A673 (cell line): ENCODE results near the gene OBP2A. TPM values are rescaled to one million over a fixed set of nuclear protein-coding genes. Genes with fewer than 3 reads are reported as not detected.

Experiments
- BruUV-seq: library from RNA; stranded (reverse); fragments of 400-500 nt; replicated peaks from 2 replicates; lab custom pipeline; 2021; lab: Mats Ljungman, UMichigan
- CTCF ChIA-PET: fragments of 300-600 bp; sonication (Branson Sonifier 250); formaldehyde crosslinking; loops from one replicate; lab custom pipeline; 2022; ENCODE audit warnings: antibody characterized with exemption; lab: Charles Lee
- POLR2A ChIA-PET: fragments of 300-600 bp; sonication (Branson Sonifier 250); formaldehyde crosslinking; loops from one replicate; lab custom pipeline; 2022; ENCODE audit warnings: antibody characterized with exemption; ENCODE audit not compliant: low non-redundant PET; lab: Charles Lee
- DNase-seq: peaks from one replicate; pipeline ENCODE4 v3.0.0-alpha.2; 2015; ENCODE audit warnings: low spot score
- H3K27ac ChIP-seq: fragments of 200-600 bp; sonication (generic); 2 replicates; pipeline ENCODE4 v1.5.1; 2016; ENCODE audit warnings: mixed run types, low read depth, mild to moderate bottlenecking, mixed read lengths, antibody characterized with exemption, low read length; ENCODE audit not compliant: poor library complexity, severe bottlenecking
- H3K27me3 ChIP-seq: fragments of 200-600 bp; sonication (generic); replicated peaks from 2 replicates; pipeline ENCODE4 v1.6.1; 2017; ENCODE audit warnings: mixed run types, low read depth, mild to moderate bottlenecking, mixed read lengths, antibody characterized with exemption, low read length; ENCODE audit not compliant: insufficient read depth, poor library complexity
- H3K36me3 ChIP-seq: fragments of 200-600 bp; sonication (generic); 2 replicates; pipeline ENCODE4 v1.6.1; 2016; ENCODE audit warnings: mixed run types, mild to moderate bottlenecking, mixed read lengths, antibody characterized with exemption, low read length; ENCODE audit not compliant: insufficient read depth, poor library complexity, severe bottlenecking
- H3K4me1 ChIP-seq: fragments of 200-600 bp; sonication (generic); 2 replicates; pipeline ENCODE4 v1.6.1; 2017; ENCODE audit warnings: mixed run types, mild to moderate bottlenecking, mixed read lengths, antibody characterized with exemption, low read length; ENCODE audit not compliant: insufficient read depth, poor library complexity, severe bottlenecking
- H3K4me3 ChIP-seq: fragments of 200-600 bp; sonication (generic); 2 replicates; pipeline ENCODE4 v1.5.1; 2016; ENCODE audit warnings: low read depth, mixed run types, mild to moderate bottlenecking, mixed read lengths, low read length; ENCODE audit not compliant: poor library complexity, severe bottlenecking
- H3K9me3 ChIP-seq: fragments of 200-600 bp; sonication (generic); 2 replicates; pipeline ENCODE4 v1.6.1; 2016; ENCODE audit warnings: mixed run types, low read depth, mild to moderate bottlenecking, mixed read lengths, antibody characterized with exemption, low read length; ENCODE audit not compliant: poor library complexity, severe bottlenecking
- CTCF ChIP-seq: fragments of 300-800, 200-600 bp; sonication (generic); conservative IDR thresholded peaks from 2 replicates; pipeline ENCODE4 v1.5.1; 2017; ENCODE audit warnings: low read depth, mild to moderate bottlenecking, antibody characterized with exemption, low read length, moderate library complexity, mixed read lengths
- EZH2 ChIP-seq: fragments of 200-600 bp; sonication (generic); IDR thresholded peaks from 2 replicates; pipeline ENCODE4 v1.6.1; 2017; ENCODE audit warnings: borderline replicate concordance, low read depth, mild to moderate bottlenecking, mixed read lengths, antibody characterized with exemption, low read length; ENCODE audit not compliant: poor library complexity, severe bottlenecking
- intact Hi-C: fragments of 100-400 bp; cut with micrococcal nuclease; formaldehyde crosslinking; loops from one replicate; pipeline ENCODE4 v1.10.0; 2022; ENCODE audit not compliant: unreplicated experiment
- total RNA-seq: library from RNA; stranded (reverse); gene quantifications from 2 replicates; pipeline ENCODE4 v1.2.3, GENCODE V29; 2021

The OBP2A gene
- total RNA-seq, 1 experiment from 2014 or later, result not detected

- no peak overlapping the region for H3K4me3 ChIP-seq
- ChIA-PET POLR2A (no interaction called here), CTCF (no interaction called here)
- intact Hi-C loops, result no loop called here
- H3K27me3 ChIP-seq, result no peaks in the 10 kb centered on the region
- no peaks in the 10 kb centered on the region for H3K4me1 ChIP-seq
- no peak for TF ChIP-seq CTCF
- TF ChIP-seq EZH2, result no peak
- BruUV-seq, result no TSS peak
- no peaks in the 10 kb centered on the region for H3K36me3 ChIP-seq
- no peaks in the 10 kb centered on the region for H3K9me3 ChIP-seq
- H3K27ac ChIP-seq, result no peak overlapping the region
- DNase-seq, result no peak
Measured at GRCh38 chr9:135555910-135556309, 10.0 kb downstream of the OBP2A start.

- Histone ChIP-seq H3K27ac (no peak overlapping the region), H3K36me3 (no peaks in the 10 kb centered on the region), H3K4me1 (no peaks in the 10 kb centered on the region), H3K9me3 (no peaks in the 10 kb centered on the region), H3K4me3 (no peak overlapping the region), H3K27me3 (no peaks in the 10 kb centered on the region)
- no TSS peak for BruUV-seq
- no peak for DNase-seq
- TF ChIP-seq CTCF, result no peak
- no peak for TF ChIP-seq EZH2
- CTCF ChIA-PET, result no interaction called here
- intact Hi-C loops, result no loop called here
- POLR2A ChIA-PET, result no interaction called here
Measured at GRCh38 chr9:135559606-135560005, 13.7 kb downstream of the OBP2A start.

DNA sequence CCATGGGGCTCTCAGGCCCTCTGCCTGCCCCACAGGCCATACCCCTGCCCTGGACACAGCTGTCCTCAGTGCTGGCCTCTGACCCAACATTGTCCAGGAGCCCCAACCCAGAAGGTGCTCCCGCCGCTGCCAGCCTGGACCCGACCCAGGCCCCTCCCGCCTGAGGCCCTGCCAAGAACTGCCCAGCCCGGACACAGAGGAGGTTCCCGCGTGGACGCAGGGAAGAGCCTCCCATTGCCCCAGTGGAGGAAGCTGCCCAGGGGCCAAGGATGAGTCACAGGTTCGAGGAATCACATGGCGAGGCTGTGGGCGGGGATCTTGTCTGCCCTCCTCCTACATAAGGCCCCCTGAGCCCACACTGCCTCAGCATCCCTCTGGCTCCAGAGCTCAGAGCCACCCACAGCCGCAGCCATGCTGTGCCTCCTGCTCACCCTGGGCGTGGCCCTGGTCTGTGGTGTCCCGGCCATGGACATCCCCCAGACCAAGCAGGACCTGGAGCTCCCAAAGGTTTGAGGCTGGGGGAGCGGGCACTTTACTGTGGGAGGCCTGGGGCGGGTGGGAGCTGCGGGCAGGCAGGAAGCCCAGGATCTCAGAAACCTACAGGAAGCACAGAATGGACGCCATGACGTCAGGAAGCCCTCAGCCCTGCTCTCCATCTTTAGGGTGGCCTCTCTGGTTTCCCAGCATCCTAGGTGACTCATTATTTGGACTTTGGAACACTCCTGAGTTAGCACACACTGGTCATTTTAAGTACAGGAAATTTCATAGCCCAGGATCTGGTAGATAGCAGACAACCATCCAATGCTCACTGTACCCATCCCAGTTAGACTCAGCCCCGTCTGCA is 15.7 kb downstream of the OBP2A start, which contains the start of gene PAEP:
Gene PAEP, plus strand, starts transcription at position 366 of the 844 bp plus-strand sequence.
- no peak within 1 kb of the TSS for H3K4me3 ChIP-seq
- BruUV-seq, result no TSS peak
- H3K36me3 ChIP-seq, result no peaks in the 10 kb centered on the region
- no peak for DNase-seq
- ChIA-PET POLR2A (no interaction called here), CTCF (no interaction called here)
- intact Hi-C loops, result no loop called here
- H3K4me1 ChIP-seq, result no peaks in the 10 kb centered on the region
- no peak for TF ChIP-seq EZH2
- no peak for TF ChIP-seq CTCF
- peaks cover 4% of the 10 kb centered on the region for H3K27me3 ChIP-seq
- no peak within 1 kb of the TSS for H3K27ac ChIP-seq
- H3K9me3 ChIP-seq, result no peaks in the 10 kb centered on the region
